GM12874 (cell line): ENCODE measurements around the gene FAM83F.

Source experiments
- TF ChIP-seq, protein P1 (sequence below): IDR thresholded peaks from 2 replicates; pipeline ENCODE4 v1.5.1; 2011; ENCODE audit warnings: low read depth, mild to moderate bottlenecking, control low read depth, low read length, moderate library complexity; ENCODE audit not compliant: insufficient read depth

Gene FAM83F

DNA sequence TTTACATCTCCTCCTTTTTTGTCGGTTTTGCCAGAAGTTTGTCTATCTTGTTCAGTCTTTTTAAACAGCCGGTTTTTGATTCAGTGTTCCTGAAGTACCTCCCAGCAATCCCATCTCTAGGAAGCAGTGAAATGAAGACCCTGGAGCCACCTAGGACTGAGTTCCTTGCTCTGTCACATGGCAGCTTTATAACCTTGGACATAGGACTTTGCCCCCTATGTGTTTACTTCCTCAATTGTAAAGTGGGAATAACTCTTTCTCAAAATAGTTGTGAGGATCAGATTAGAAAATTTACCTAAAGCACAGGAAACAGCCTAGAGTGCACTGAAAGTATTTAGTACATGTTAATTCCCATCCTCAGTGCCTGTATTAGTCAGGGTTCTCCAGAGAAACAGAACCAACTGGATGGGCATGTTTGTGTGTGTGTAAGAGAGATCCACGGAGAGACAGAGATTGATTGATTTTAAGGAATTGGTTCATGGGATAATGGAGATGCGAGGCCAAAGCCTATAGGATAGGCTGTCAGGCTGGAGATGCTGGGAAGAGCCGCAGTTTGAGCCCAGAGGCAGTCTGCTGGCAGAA, 20.0 kb downstream of the FAM83F start:
- TF ChIP-seq, protein P1, sequence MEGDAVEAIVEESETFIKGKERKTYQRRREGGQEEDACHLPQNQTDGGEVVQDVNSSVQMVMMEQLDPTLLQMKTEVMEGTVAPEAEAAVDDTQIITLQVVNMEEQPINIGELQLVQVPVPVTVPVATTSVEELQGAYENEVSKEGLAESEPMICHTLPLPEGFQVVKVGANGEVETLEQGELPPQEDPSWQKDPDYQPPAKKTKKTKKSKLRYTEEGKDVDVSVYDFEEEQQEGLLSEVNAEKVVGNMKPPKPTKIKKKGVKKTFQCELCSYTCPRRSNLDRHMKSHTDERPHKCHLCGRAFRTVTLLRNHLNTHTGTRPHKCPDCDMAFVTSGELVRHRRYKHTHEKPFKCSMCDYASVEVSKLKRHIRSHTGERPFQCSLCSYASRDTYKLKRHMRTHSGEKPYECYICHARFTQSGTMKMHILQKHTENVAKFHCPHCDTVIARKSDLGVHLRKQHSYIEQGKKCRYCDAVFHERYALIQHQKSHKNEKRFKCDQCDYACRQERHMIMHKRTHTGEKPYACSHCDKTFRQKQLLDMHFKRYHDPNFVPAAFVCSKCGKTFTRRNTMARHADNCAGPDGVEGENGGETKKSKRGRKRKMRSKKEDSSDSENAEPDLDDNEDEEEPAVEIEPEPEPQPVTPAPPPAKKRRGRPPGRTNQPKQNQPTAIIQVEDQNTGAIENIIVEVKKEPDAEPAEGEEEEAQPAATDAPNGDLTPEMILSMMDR = no peak

DNA sequence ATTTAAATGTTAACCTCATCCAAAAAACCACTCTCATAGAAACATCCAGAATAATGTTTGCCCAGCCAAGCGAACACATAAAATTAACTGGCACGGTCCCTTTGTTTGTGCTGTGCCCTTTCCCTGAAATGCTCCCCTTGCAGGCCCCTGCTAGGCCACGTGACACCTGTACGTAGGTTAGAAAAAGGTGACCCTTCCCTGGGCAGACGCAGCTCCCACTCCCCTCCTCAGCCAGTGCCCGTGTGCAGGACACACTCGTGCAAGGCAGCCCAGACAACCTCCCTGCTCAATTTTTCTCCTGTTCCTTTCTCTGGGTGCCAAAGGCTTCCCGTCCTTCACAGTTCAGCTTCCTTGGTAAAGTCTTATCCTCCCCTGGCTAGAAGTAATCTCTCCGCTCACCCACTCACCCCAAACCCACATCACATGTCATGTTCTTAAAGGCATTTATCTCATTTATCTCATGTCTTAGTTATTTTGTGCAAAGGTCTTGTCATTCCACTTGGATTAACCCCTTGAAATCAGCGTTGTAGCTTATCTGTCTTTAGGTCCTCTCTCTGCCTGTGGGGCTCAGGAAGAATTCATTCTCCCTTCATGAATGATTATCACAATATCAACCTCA, 20.7 kb downstream of the FAM83F start:
- TF ChIP-seq, protein P1 = no peak

DNA sequence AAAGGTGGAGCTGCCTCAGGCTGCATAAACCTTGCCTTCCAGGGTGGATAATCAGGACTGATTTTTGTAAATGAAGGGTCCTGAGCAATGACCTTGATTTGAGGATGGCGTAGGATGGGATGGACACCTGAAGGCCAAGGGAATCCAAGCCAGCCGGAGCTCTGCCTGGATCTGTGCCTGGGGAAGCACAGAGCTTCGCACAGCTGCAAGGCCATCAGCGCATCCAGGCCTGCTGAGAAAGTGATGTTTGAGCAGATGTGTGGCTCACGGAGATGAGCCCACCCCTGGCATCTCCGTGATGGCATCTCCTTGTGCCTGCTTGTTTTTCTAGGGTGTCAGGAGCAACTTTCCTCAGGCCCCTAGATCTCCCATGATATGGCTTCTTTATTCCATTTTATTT, 23.3 kb downstream of the FAM83F start:
- TF ChIP-seq, protein P1 = no peak

DNA sequence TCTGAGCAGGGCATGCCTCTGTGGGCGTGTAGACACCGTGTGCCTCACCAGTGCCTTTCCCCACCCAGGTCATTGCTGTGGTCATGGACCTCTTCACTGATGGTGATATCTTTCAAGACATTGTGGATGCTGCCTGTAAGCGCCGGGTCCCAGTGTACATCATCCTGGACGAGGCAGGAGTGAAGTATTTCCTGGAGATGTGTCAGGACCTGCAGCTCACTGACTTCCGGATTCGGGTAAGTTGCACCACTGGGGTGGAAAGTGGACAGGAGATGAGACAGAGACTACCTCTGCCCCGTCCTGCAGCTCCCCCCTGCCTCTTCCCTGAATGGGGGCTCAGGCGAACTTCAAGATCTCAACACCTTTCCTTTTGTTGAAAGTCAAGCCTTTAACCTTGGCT, 24.3 kb downstream of the FAM83F start:
- TF ChIP-seq, protein P1 = no peak

DNA sequence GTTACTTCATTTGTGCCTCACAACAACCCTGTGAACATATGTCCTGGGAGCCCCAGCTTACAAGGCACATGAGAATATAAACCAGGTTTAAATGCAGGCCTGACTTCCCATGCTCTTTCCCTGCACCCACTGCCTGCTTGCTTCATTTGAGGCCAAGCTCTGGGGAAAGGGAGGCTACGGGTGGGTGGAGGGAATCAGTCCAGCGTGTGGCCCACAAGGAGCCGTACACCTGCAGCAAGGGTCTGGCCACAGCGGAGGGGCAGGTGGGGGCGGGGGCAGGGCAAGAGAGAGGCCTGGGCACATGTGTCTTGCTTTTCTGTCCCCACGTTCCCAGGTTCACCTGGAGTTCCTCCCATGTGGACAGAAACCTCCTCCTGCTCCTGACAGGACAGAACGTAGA, 26.2 kb downstream of the FAM83F start:
- TF ChIP-seq, protein P1 = no peak

DNA sequence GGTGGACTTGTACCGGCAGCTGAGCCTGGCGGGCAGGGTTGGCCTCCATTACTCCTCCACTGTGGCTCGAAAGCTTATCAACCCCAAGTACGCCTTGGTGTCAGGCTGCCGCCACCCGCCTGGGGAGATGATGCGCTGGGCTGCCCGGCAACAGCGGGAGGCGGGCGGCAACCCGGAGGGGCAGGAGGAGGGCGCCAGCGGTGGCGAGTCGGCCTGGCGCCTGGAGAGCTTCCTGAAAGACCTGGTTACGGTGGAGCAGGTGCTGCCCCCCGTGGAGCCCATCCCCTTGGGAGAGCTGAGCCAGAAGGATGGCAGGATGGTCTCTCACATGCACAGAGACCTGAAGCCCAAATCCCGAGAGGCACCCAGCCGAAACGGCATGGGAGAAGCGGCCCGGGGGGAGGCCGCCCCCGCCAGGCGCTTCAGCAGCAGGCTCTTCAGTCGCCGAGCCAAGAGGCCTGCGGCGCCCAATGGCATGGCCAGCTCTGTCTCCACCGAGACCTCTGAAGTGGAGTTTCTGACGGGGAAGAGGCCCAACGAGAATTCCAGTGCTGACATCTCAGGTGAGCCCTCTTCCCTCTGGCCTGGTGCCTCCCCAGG, 26.7 kb downstream of the FAM83F start:
- TF ChIP-seq, protein P1 = no peak

DNA sequence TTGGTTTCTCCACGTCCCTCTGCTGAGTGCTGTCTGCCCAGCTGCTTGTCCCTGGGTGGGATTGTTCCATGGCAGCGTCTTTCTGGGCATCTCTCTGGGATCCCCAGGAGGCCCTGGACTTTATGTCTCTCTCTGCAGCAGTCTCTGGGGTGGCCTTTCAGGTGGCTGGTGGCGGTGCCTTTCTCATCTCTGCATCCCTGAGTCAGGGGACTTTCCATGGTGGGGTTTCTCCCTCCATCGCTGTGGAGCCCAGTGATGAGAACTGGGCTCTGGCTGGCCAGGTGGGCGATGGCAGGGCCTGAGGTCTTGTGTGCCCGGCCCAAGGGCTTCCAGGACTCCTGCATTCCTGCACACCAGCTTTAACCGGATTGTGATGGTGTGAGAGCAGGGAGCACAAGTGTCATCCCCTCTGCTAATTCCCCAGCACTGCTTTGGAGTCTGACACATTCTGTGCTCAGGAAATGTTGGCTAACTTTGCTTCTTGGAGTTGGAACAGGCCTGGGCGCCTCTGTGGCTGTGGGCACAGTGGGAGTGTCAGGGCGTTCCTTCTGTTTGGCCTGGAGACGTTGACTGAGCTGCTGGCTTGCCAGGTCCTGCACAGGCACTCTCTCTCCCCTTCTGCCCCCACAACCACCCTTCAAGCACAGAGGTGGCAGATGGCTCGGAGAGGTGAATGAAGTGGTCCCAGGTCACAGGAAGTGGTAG, 27.9 kb downstream of the FAM83F start:
- TF ChIP-seq, protein P1 = no peak
